IPS DF 19.7 (cell line): Measurements from ENCODE around the gene INSR.

Experiments
- DNase-seq: peaks from one replicate; pipeline ENCODE4 v3.0.0-alpha.2; 2013; ENCODE audit warnings: low read depth, low spot score

INSR gene

DNA sequence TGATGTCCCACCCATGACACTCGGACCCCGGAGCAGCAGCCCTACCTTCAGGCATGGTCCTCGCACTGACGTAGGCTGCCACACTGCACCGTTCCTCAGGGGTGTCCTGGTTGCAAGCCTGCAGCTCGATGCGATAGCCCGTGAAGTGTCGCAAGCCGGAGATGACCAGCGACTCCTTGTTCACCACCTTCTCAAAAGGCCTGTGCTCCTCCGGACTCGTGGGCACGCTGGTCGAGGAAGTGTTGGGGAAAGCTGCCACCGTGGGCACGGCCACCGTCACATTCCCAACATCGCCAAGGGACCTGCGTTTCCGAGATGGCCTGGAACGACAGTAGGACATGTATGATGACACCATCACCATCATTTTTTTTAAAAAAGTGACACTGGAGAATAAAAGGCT lies 151.4 kb downstream of the INSR start:
- DNase-seq: no peak

DNA sequence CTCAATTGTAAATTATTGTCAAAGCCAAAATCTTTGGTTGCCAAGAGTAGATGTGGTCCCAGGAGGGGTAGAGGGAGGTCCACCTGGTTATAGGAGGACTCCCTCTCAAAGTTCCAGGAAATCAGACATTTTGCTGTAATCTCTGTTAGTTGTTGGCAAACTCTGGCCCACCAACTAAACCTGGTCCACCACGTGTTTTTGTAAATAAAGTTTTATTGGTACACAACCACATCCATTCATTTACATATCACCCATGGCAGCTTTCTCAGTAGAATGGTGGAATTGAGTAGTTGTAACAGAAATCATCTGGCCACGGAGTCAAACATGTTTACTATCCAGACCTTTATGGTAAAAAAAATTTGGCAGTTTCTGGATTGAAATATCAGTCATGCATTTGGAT lies 154.1 kb downstream of the INSR start:
- DNase-seq: no peak

GRCh38 chr19:7139095-7139494 lies 155.1 kb downstream of the INSR start:
- no peak for DNase-seq

DNA sequence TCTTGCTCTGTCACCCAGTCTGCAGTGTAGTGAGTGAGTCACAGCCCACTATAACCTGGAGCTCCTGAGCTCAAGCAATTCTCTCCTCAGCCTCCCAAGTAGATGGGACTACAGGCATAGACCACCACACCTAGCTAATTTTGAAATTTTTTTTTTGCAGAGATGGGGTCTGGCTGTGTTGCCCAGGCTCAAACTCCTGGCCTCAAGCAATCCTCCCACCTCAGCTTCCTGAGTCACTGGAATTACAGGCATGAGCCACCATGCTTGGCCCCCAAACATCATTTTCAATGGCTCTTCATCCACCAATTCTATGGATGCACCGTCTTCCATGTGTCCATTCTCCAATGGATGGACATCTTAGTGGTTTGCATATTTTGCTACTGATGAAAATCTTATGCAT lies 155.8 kb downstream of the INSR start:
- DNase-seq: no peak

DNA sequence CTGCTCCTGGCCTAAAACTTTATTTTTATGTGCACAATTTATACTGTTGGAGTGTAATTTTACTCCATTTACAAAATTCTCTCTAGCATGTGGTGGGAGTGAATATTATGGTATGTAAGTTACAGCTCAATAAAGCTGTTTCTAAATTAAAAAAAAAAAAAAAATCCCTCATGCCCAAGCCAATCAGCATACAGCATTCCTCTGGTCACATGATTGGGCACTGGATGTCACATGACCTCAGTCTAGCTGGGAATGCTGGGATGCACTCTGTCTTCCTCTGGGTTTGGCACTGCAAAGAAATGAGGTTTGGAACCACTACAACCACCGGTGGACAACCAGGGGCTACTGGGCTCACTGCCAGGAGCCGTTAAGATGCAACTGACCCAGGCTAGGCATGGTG lies 157.1 kb downstream of the INSR start:
- DNase-seq: no peak

- no peak for DNase-seq
These were observed 162.2 kb downstream of the INSR start for GRCh38 chr19:7132054-7132453.

DNA sequence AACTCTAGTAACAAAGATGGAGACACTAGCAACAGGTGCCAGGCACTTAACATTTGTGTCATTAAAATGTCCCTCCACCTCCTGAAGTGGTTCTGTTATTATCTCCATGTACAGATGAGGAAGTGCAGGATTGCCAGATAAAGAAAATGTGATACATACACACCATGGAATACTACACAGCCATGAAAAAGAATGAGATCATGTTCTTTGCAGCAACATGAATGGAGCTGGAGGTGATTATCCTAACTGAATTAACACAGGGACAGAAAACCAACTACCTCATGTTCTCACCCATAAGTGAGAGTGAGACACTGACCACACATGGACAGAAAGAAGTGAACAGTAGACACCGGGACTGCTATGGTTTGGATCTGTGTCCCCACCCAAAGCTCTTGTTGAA lies 164.2 kb downstream of the INSR start:
- DNase-seq: no peak

DNA sequence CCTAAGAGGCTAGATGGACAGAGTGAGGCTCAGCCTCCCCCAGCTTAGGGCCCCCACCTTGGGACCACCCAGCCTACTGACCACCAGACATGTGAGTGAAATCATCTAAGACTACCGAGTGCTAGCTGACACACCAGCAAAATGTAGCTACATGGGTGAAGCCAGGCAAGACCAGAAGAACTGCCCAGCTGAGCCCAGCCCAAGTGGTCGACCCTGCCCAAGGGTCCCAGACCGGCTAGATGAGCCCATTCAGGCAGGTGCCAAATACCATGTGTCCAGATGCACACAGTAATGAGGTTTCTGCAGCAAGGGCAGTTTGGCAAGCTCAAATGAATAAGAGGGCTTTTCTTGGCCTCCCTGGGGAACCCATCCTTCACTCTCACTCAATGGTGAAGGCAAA lies 168.1 kb downstream of the INSR start:
- DNase-seq: no peak

DNA sequence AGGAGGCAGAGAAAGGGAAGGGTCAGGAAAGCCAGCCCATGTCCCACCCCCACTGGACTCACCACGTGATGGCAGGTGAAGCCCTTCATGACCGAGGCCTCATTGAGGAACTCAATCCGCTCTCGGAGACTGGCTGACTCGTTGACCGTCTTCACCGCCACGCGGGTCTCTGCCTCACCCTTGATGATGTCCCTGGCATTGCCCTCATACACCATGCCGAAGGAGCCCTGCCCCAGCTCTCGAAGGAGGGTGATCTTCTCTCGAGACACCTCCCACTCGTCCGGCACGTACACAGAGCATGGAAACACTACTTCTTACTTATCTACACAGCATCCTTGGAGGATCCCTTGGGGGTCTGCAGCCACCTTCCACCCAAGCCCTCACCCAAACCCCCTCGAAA lies 169.0 kb downstream of the INSR start:
- DNase-seq: no peak

DNA sequence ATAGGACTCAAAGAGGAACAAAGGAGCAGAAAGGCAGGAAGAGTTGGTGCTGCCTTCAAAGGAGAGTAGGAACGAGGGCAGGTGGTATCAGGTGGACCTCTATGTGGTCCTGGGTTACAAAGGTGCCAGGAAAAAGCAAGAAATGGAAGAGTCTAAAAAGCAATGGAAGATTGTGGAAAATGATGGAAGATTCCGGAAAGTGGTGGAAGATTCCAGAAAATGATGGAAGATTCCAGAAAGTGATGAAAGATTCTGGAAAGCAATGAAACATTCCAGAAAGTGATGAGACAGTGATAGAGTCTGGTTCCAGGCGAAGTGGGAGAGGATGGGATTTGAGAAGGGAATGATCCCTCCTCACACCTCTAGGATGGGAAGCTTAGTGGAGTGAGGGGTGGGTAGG lies 169.4 kb downstream of the INSR start:
- no peak for DNase-seq

DNA sequence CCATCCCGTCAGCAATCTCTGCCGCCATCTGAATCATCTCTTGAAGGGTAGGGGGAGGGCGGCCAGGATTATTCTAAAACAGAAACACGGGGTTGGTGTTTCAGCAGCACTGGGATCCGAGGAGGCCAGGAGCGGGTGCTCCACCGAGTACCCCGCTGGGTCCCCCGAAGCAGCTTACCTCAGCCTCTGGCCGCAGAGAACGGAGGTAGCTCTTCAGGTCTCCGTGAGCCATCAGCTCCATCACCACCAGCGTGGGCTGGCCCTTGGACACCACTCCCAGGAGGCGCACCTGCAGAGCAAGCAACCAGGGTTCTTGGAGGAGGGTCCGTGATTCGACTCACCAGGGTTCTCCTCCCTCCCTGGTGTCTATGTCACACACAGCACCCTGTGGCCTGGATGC lies 171.5 kb downstream of the INSR start:
- no peak for DNase-seq

DNA sequence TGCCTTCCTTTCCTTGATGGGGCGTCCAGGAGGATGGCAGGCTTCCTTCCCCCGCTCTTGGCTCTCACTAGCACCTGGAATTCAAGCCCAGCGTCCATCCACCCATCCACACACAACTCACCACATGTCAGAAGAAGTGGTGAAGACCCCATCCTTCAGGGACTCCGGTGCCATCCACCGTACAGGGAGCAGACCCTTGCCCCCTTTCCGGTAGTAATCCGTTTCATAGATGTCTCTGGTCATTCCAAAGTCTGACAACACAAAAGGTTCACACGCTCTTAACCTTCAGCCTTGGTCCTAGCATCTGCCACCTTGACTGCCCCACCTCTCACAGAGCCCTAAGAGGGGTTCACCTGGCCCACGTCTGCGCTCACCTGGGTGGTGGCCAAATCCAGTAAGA lies 173.7 kb downstream of the INSR start:
- no peak for DNase-seq

DNA sequence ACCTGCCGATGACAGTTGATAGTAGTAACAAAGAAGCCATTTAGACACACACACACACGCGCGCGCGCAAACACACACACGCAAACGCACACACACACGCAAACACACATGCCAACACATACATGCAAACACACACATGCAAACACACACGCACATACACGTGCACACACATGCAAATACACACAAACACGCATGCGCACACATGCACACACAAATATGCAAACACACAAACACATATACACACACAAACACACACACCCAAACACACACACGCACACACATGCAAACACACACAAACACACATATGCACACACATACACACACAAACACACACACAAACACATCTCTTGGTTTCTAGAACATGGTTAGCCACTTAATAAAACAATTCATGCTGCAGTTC lies 174.6 kb downstream of the INSR start:
- DNase-seq: no peak

DNA sequence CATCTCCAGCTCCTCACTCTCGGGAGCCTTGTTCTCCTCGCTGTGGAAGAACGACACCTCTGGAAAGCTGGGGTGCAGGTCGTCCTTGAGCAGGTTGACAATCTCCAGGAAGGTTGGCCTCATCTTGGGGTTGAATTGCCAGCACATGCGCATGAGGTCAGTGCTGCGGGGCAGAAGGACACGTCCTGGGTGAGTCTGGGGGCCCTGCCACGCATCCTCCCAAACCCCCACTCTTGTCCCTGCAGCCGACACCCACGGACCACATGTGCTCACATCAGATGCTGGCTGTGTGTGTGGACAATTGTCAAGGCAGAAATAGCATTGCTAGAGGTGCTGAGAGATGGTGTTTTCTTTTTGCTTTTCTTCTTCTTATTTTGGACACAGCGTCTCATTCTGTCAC lies 177.0 kb downstream of the INSR start:
- no peak for DNase-seq

- no peak for DNase-seq
These were observed 178.5 kb downstream of the INSR start for GRCh38 chr19:7115721-7116120.

DNA sequence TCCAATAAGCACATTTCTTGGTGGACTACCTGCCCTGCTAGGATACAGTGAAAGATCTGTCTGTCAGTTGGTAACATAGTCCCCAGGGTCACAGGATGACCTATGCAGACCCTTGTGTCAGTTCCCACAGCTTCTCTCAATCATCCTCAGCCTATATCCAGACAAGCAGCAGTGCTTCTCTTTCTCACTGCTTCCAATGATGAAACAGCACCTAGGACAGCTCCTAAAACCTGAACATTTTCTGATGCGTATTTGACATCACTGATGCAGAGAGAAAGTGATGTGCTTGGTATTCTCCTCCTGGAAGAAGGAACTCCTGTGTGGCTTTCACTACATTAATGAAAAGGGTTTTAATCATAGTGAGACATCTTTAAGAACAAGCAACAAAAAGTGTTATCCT lies 181.0 kb downstream of the INSR start:
- DNase-seq: no peak

GRCh38 chr19:7112675-7113074 lies 181.5 kb downstream of the INSR start:
- no peak for DNase-seq

- DNase-seq: peak; percentile 57
These were observed 184.4 kb downstream of the INSR start for GRCh38 chr19:7109678-7110289.

GRCh38 chr19:7106711-7107657 lies 187.2 kb downstream of the INSR start:
- no peak for DNase-seq

GRCh38 chr19:7104747-7105447 lies 189.3 kb downstream of the INSR start:
- DNase-seq: no peak

- no peak for DNase-seq
These were observed 192.5 kb downstream of the INSR start for GRCh38 chr19:7101498-7102253.

- DNase-seq: no peak
These were observed 194.7 kb downstream of the INSR start for GRCh38 chr19:7099597-7099921.
